Ammon's horn (tissue), 1 donor: ENCODE data around the gene KHDRBS2.
A peak's percentile ranks its signal among the peaks of the same experiment; 100 is the strongest.

ENCODE experiments used
- DNase-seq: peaks from one replicate; pipeline ENCODE4 v3.0.0-alpha.2; 2016; ENCODE audit warnings: low spot score

The KHDRBS2 gene

GRCh38 chr6:62175195-62175594 is 110.8 kb downstream of the KHDRBS2 start:
- no peak for DNase-seq

GRCh38 chr6:62174548-62174947 is 111.5 kb downstream of the KHDRBS2 start:
- DNase-seq = no peak

- no peak for DNase-seq
Measured at GRCh38 chr6:62167736-62168135, 118.3 kb downstream of the KHDRBS2 start.

GRCh38 chr6:62162858-62163257 is 123.2 kb downstream of the KHDRBS2 start:
- DNase-seq = no peak

GRCh38 chr6:62152796-62153195 is 133.2 kb downstream of the KHDRBS2 start:
- DNase-seq = no peak

- DNase-seq = peak; percentile 70
Measured at GRCh38 chr6:62150048-62150663, 135.9 kb downstream of the KHDRBS2 start.

GRCh38 chr6:62146954-62147853 is 138.8 kb downstream of the KHDRBS2 start:
- no peak for DNase-seq

GRCh38 chr6:62129127-62129526 is 156.9 kb downstream of the KHDRBS2 start:
- DNase-seq = no peak

- DNase-seq = no peak
Measured at GRCh38 chr6:62119401-62119800, 166.6 kb downstream of the KHDRBS2 start.

GRCh38 chr6:62103186-62103859 is 182.7 kb downstream of the KHDRBS2 start:
- no peak for DNase-seq

- no peak for DNase-seq
Measured at GRCh38 chr6:62102387-62102786, 183.6 kb downstream of the KHDRBS2 start.

GRCh38 chr6:62090442-62091229 is 195.4 kb downstream of the KHDRBS2 start:
- DNase-seq = no peak

GRCh38 chr6:62089781-62090180 is 196.2 kb downstream of the KHDRBS2 start:
- no peak for DNase-seq

- DNase-seq = no peak
Measured at GRCh38 chr6:62086047-62086446, 200.0 kb downstream of the KHDRBS2 start.

- no peak for DNase-seq
Measured at GRCh38 chr6:62075869-62076268, 210.2 kb downstream of the KHDRBS2 start.

GRCh38 chr6:62059901-62060300 is 226.1 kb downstream of the KHDRBS2 start:
- DNase-seq = no peak

GRCh38 chr6:62057300-62057699 is 228.7 kb downstream of the KHDRBS2 start:
- DNase-seq = no peak

- DNase-seq = no peak
Measured at GRCh38 chr6:62045502-62045901, 240.5 kb downstream of the KHDRBS2 start.

- no peak for DNase-seq
Measured at GRCh38 chr6:62043084-62043483, 242.9 kb downstream of the KHDRBS2 start.

GRCh38 chr6:62042429-62042828 is 243.6 kb downstream of the KHDRBS2 start:
- DNase-seq = no peak

GRCh38 chr6:62039605-62040004 is 246.4 kb downstream of the KHDRBS2 start:
- no peak for DNase-seq

GRCh38 chr6:62037445-62037844 is 248.6 kb downstream of the KHDRBS2 start:
- no peak for DNase-seq
